B cell (primary cell): ENCODE measurements around the gene IST1. TPM values are rescaled to one million over a fixed set of nuclear protein-coding genes. Genes with fewer than 3 reads are reported as not detected.
A peak's percentile ranks its signal among the peaks of the same experiment; 100 is the strongest.

Experiments
- ATAC-seq: fragments of 200-7000 bp; cut with Tn5 transposase; one replicate; pipeline ENCODE4 v1.10.0; 2021; ENCODE audit warnings: low read depth, mild to moderate bottlenecking, moderate number of reproducible peaks, moderate library complexity
- CTCF ChIA-PET: fragments of 350-600 bp; sonication (Branson Sonifier 250); formaldehyde crosslinking; loops from one replicate; lab custom pipeline; 2021; ENCODE audit warnings: antibody characterized with exemption, inconsistent platforms; lab: Charles Lee
- POLR2A ChIA-PET: fragments of 350-600 bp; sonication (Branson Sonifier 250); formaldehyde crosslinking; loops from one replicate; lab custom pipeline; 2021; ENCODE audit warnings: antibody characterized with exemption; lab: Charles Lee
- DNase-seq: peaks from one replicate; pipeline ENCODE4 v3.0.0; 2013
- H2AFZ ChIP-seq: 2 replicates; pipeline ENCODE4 v1.6.1; 2012; ENCODE audit warnings: mild to moderate bottlenecking, low read depth, low read length; ENCODE audit not compliant: insufficient read depth, poor library complexity, severe bottlenecking
- H3K27ac ChIP-seq, 2 donors: 1 replicate in 1 of 2; 2 replicates in 1 of 2; pipeline ENCODE4 v1.5.1; 2012 to 2013; ENCODE audit warnings: low read length in 2 of 2, mild to moderate bottlenecking in 2 of 2, moderate library complexity in 1 of 2
- H3K27me3 ChIP-seq, 4 experiments: fragments of 200-600 bp in 1 of 4; sonication (generic) in 1 of 4; replicated peaks in 1 of 4; 1 replicate in 2 of 4; 2 replicates in 2 of 4; pipeline versions ENCODE4 v1.6.1 to v1.7.0; 2013 to 2016; ENCODE audit warnings: low read length in 3 of 4, mild to moderate bottlenecking in 2 of 4, mixed read lengths in 1 of 4, moderate library complexity in 1 of 4; ENCODE audit not compliant: insufficient read depth in 4 of 4, control insufficient read depth in 3 of 4; ENCODE audit errors: control extremely low read depth in 1 of 4
- H3K36me3 ChIP-seq, 2 experiments: replicated peaks in 1 of 2; 1 replicate in 1 of 2; 2 replicates in 1 of 2; pipeline versions ENCODE4 v1.6.1 to v1.7.1; 2013; ENCODE audit warnings: low read length in 1 of 2; ENCODE audit not compliant: insufficient read depth in 2 of 2, control insufficient read depth in 1 of 2; ENCODE audit errors: control extremely low read depth in 1 of 2, extremely low read depth in 1 of 2
- H3K4me1 ChIP-seq, 2 donors: fragments of 200-600 bp in 1 of 2; sonication (generic) in 1 of 2; 1 replicate in 1 of 2; 2 replicates in 1 of 2; pipeline versions ENCODE4 v1.5.1 to v1.6.1; 2013 to 2017; ENCODE audit warnings: low read length in 2 of 2; ENCODE audit not compliant: control insufficient read depth in 2 of 2, insufficient read depth in 2 of 2
- H3K4me2 ChIP-seq: replicated peaks from 2 replicates; pipeline ENCODE3; 2012; ENCODE audit warnings: mild to moderate bottlenecking, low read depth, low read length; ENCODE audit not compliant: poor library complexity, severe bottlenecking
- H3K4me3 ChIP-seq, 5 experiments: fragments of 200-600 bp in 1 of 5; sonication (generic) in 1 of 5; 1 replicate in 3 of 5; 2 replicates in 2 of 5; pipeline versions ENCODE4 v1.5.1 to v1.7.0; 2011 to 2016; ENCODE audit warnings: low read length in 4 of 5, mild to moderate bottlenecking in 4 of 5, low read depth in 2 of 5, control low read depth in 1 of 5, moderate library complexity in 1 of 5; ENCODE audit not compliant: insufficient read depth in 1 of 5; ENCODE audit errors: control extremely low read depth in 1 of 5, extremely low read depth in 1 of 5
- H3K79me2 ChIP-seq: fragments of 200-600 bp; sonication (generic); one replicate; pipeline ENCODE4 v1.6.0; 2016; ENCODE audit warnings: low read length; ENCODE audit not compliant: control insufficient read depth, insufficient read depth
- H3K9ac ChIP-seq: fragments of 200-600 bp; sonication (generic); 2 replicates; pipeline ENCODE4 v1.6.1; 2017; ENCODE audit warnings: mild to moderate bottlenecking, low read length, moderate library complexity
- H3K9me3 ChIP-seq, 3 donors: one replicate each; pipeline versions ENCODE4 v1.6.1 to v1.7.1; 2013; ENCODE audit warnings: low read length in 2 of 3; ENCODE audit not compliant: control insufficient read depth in 2 of 3, insufficient read depth in 1 of 3; ENCODE audit errors: control extremely low read depth in 1 of 3
- H4K20me1 ChIP-seq: 2 replicates; pipeline ENCODE4 v1.6.0; 2012; ENCODE audit warnings: mild to moderate bottlenecking, low read length; ENCODE audit not compliant: insufficient read depth, control insufficient read depth, poor library complexity, severe bottlenecking
- H3K27ac Mint-ChIP-seq: one replicate; pipeline ENCODE4 v1.8.0; 2021; ENCODE audit warnings: mixed read lengths
- H3K27me3 Mint-ChIP-seq: one replicate; pipeline ENCODE4 v1.8.0; 2021; ENCODE audit warnings: mixed read lengths
- H3K4me1 Mint-ChIP-seq: one replicate; pipeline ENCODE4 v1.8.0; 2021; ENCODE audit warnings: mixed read lengths
- H3K4me3 Mint-ChIP-seq: one replicate; pipeline ENCODE4 v1.8.0; 2021; ENCODE audit warnings: mixed read lengths
- H3K9me3 Mint-ChIP-seq: one replicate; pipeline ENCODE4 v1.8.0; 2022; ENCODE audit warnings: mixed read lengths; ENCODE audit not compliant: insufficient read depth
- EZH2 ChIP-seq: IDR thresholded peaks from 2 replicates; pipeline ENCODE4 v1.6.1; 2012; ENCODE audit warnings: borderline replicate concordance, low read depth, mild to moderate bottlenecking, moderate library complexity, low read length; ENCODE audit not compliant: insufficient read depth, poor library complexity, severe bottlenecking
- WGBS: methylation state at CpG from one replicate; pipeline ENCODE4 v1.1.5; 2013; ENCODE audit warnings: missing lambda C conversion rate; ENCODE audit not compliant: insufficient coverage; 5-methylcytosine and 5-hydroxymethylcytosine counted together
- intact Hi-C: fragments of 100-400 bp; cut with micrococcal nuclease; formaldehyde crosslinking; loops from one replicate; pipeline ENCODE4 v1.10.0; 2022
- polyA plus RNA-seq: library from polyadenylated mRNA; depleted of rRNA; stranded (reverse); fragments of >200 nt; gene quantifications from 2 replicates; pipeline ENCODE4 v1.2.3, GENCODE V29; 2012
- total RNA-seq, 2 donors: library from RNA; stranded (reverse); fragments of 120-200 nt in 1 of 2; gene quantifications; 1 replicate in 1 of 2; 2 replicates in 1 of 2; pipeline versions ENCODE4 v1.2.3 to v1.2.4, GENCODE V29; 2013 to 2022
- TF ChIP-seq, protein P1 (sequence below): fragments of 200-600 bp; IDR thresholded peaks from one replicate; pipeline ENCODE4 v1.8.0; 2022; ENCODE audit warnings: antibody characterized with exemption, mild to moderate bottlenecking

IST1 gene
- total and polyA plus RNA-seq, 2 donors (not counting 1 experiment from before 2014, with no cell fraction given): 182 to 268 TPM

DNA sequence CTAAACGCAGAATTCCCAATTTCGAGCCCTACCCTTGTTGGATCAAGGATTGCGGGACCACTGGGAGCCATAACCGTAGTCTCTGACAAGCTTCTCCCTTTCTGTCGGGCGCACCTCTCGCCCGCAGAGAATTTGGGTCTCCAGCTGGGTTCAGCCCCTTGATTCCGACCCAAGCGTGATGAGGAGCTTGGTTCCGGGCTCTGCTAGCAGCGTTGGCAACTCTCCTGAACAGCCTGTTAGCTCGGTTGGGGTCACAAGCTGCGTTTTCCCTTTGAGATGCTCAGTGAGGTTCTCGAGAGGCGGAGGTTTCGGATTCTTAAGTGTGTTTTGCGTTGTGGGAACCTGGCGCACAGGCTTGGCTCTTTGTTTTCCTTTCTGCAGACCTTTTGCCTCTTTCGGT lies 48.9 kb upstream of the IST1 start:
- Histone ChIP-seq H3K9ac (peak overlapping the region; percentile 96), H3K4me2 (peak overlapping the region; percentile 84), H2AFZ (peak overlapping the region; percentile 82), H4K20me1 (no peaks in the 10 kb centered on the region), H3K36me3 (peaks cover 0 to 36% of the 10 kb centered on the region in 2 experiments), H3K9me3 (no peaks in the 10 kb centered on the region), H3K79me2 (peaks cover 52% of the 10 kb centered on the region), H3K4me1 (peaks cover 29 to 50% of the 10 kb centered on the region in 2 donors), H3K4me3 (peak overlapping the region; percentile 63 to 99 (median 92)), H3K27me3 (no peaks in the 10 kb centered on the region), H3K27ac (peak overlapping the region; percentile 94 to 95)
- Mint-ChIP-seq H3K27ac (peak overlapping the region; percentile 98), H3K4me1 (peaks cover 50% of the 10 kb centered on the region), H3K4me3 (peak overlapping the region; percentile 92), H3K27me3 (no peaks in the 10 kb centered on the region), H3K9me3 (no peaks in the 10 kb centered on the region)
- CTCF ChIA-PET: interaction anchor here (1.0 to 1.3 kb wide), 3 partner anchors 36 to 48 kb away, joined by 4 to 5 read pairs (median 4); partner anchors contain the start of gene AP1G1
- POLR2A ChIA-PET: interaction anchor here (1.0 to 2.8 kb wide), 3 partner anchors 28 to 38 kb away, joined by 5 to 13 read pairs (median 10); partner anchors contain the start of gene AP1G1
- DNase-seq (no peak), ATAC-seq (no peak)
- WGBS: under 1% methylated on average over 19 of the region's 20 CpGs
- intact Hi-C loops: loop anchor here (2.0 kb wide), 1 partner anchor 48 kb away; the partner anchor contains the start of gene IST1
- TF ChIP-seq, protein P1, sequence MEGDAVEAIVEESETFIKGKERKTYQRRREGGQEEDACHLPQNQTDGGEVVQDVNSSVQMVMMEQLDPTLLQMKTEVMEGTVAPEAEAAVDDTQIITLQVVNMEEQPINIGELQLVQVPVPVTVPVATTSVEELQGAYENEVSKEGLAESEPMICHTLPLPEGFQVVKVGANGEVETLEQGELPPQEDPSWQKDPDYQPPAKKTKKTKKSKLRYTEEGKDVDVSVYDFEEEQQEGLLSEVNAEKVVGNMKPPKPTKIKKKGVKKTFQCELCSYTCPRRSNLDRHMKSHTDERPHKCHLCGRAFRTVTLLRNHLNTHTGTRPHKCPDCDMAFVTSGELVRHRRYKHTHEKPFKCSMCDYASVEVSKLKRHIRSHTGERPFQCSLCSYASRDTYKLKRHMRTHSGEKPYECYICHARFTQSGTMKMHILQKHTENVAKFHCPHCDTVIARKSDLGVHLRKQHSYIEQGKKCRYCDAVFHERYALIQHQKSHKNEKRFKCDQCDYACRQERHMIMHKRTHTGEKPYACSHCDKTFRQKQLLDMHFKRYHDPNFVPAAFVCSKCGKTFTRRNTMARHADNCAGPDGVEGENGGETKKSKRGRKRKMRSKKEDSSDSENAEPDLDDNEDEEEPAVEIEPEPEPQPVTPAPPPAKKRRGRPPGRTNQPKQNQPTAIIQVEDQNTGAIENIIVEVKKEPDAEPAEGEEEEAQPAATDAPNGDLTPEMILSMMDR: no peak
- no peak for TF ChIP-seq EZH2

DNA sequence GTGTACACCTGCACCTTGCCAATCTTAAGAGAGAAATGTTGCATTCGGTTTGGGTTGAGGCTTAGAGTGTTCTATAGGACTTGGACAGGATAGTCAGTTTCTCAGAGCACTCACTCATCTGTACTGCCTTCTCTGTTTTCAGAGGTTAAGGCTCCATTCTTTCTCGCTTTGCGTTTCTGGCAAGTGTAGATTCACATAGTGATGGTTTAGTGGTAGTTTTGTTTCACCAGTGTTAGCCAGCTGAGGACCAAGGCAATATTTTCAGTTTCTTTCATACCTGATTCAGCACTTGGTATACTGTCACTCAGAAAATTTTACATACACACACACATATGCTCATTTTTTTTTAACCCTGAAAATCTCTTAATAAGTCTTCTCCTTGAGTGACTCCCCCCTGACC lies 48.2 kb upstream of the IST1 start:
- peak overlapping the region; percentile 96 for H3K9ac ChIP-seq
- H3K27me3 ChIP-seq: no peaks in the 10 kb centered on the region
- POLR2A ChIA-PET: interaction anchor here (1.1 to 2.8 kb wide), 2 partner anchors 36 to 38 kb away, joined by 5 to 13 read pairs; partner anchors contain the start of gene AP1G1
- ATAC-seq (no peak), DNase-seq (no peak)
- peaks cover 57% of the 10 kb centered on the region for H3K79me2 ChIP-seq
- no peaks in the 10 kb centered on the region for H4K20me1 ChIP-seq
- H3K4me1 ChIP-seq: peaks cover 24 to 46% of the 10 kb centered on the region in 2 donors
- H3K4me3 ChIP-seq: peak overlapping the region in 3 of 5 experiments; percentile 63 to 99 (median 98)
- WGBS: 33% methylated on average over 1 of the region's 3 CpGs
- Mint-ChIP-seq H3K9me3 (no peaks in the 10 kb centered on the region), H3K4me3 (peak overlapping the region; percentile 92), H3K27me3 (no peaks in the 10 kb centered on the region), H3K27ac (peak overlapping the region; percentile 98), H3K4me1 (peaks cover 52% of the 10 kb centered on the region)
- H3K4me2 ChIP-seq: peak overlapping the region; percentile 84
- H3K9me3 ChIP-seq: no peaks in the 10 kb centered on the region
- no peak overlapping the region for H2AFZ ChIP-seq
- CTCF ChIA-PET: interaction anchor here (0.6 to 1.3 kb wide), 4 partner anchors 35 to 117 kb away, joined by 4 to 5 read pairs (median 4); partner anchors contain the start of gene AP1G1
- H3K27ac ChIP-seq: no peak overlapping the region
- peaks cover 0 to 42% of the 10 kb centered on the region in 2 experiments for H3K36me3 ChIP-seq
- intact Hi-C loops: loop anchor here (2.0 kb wide), 1 partner anchor 48 kb away; the partner anchor contains the start of gene IST1
- TF ChIP-seq, protein P1: no peak
- TF ChIP-seq EZH2: no peak
